ENCODE measurements around the gene IQCE.

DNA sequence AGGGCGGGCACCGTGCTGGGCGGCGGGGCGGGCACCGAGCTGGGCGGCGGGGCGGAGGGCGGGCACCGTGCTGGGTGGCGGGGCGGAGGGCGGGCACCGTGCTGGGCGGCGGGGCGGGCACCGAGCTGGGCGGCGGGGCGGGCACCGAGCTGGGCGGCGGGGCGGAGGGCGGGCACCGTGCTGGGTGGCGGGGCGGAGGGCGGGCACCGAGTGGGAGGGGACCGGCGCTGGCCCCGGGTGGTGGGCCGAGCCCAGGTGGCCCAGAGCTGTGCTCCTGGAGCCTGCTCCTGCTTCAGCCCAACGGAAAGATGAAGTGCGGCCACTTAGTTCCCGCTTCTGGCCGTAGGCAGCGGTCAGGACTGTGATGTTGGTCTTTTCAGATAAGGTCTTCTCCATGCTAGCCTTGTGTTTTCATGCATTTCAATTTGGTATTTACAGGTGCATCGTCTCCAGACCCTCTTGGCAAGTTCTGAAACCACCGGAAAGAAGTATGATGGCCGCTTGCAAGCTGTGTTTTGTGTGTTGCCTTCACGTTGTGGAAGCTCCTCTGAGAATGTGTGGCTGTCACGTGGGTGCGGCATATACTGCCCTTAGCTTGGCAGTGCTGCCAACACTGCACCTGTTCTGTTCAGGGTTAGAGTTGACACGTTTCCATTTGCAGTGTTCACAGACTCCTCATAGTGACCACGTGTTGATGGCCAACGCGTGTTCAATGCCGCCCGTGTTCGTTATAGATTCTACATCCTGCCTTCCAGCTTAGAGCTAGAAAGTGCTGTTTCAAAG is 25.2 kb downstream of the IQCE start:
- no peak for TF ChIP-seq EZH2 (IDR thresholded peaks at IDR 0.05; ENCODE audit: insufficient read depth, poor library complexity, severe bottlenecking)
- TF ChIP-seq EZH2phosphoT487 (IDR thresholded peaks at IDR 0.05; ENCODE audit: insufficient read depth, low read depth) = no peak

Data from GM23248 (cell line).